Liver (tissue), 9 donors: ENCODE data around the gene ANGPT4. TPM values are rescaled to one million over a fixed set of nuclear protein-coding genes. Genes with fewer than 3 reads are reported as not detected.

Source experiments
- DNase-seq: peaks from one replicate; pipeline ENCODE4 v3.0.0-alpha.2; 2017; ENCODE audit warnings: low spot score
- H3K27ac ChIP-seq, 2 donors: one replicate each; pipeline ENCODE4 v1.7.0; 2013; ENCODE audit warnings: inconsistent platforms in 2 of 2, low read length in 2 of 2, control low read depth in 1 of 2, low read depth in 1 of 2, mild to moderate bottlenecking in 1 of 2
- H3K27me3 ChIP-seq, 4 donors: one replicate each; pipeline versions ENCODE4 v1.6.1 to v1.7.0; 2013; ENCODE audit warnings: low read length in 3 of 4, inconsistent platforms in 1 of 4, mild to moderate bottlenecking in 1 of 4, moderate library complexity in 1 of 4; ENCODE audit not compliant: control insufficient read depth in 4 of 4, insufficient read depth in 4 of 4
- H3K36me3 ChIP-seq, 4 donors: one replicate each; pipeline versions ENCODE4 v1.6.1 to v1.7.0; 2013; ENCODE audit warnings: low read length in 3 of 4, mild to moderate bottlenecking in 3 of 4, low read depth in 1 of 4, moderate library complexity in 1 of 4; ENCODE audit not compliant: control insufficient read depth in 4 of 4, insufficient read depth in 3 of 4
- H3K4me1 ChIP-seq, 4 donors: one replicate each; pipeline versions ENCODE4 v1.6.1 to v1.7.0; 2013; ENCODE audit warnings: low read length in 3 of 4, mild to moderate bottlenecking in 3 of 4, moderate library complexity in 1 of 4; ENCODE audit not compliant: control insufficient read depth in 4 of 4, insufficient read depth in 4 of 4
- H3K4me3 ChIP-seq, 3 donors: one replicate each; pipeline versions ENCODE4 v1.6.1 to v1.7.0; 2013; ENCODE audit warnings: low read length in 3 of 3, control low read depth in 1 of 3, low read depth in 1 of 3, mild to moderate bottlenecking in 1 of 3
- H3K9ac ChIP-seq, 2 donors: one replicate each; pipeline ENCODE4 v1.7.0; 2013; ENCODE audit warnings: low read length in 2 of 2, mild to moderate bottlenecking in 2 of 2, moderate library complexity in 2 of 2, control low read depth in 1 of 2, low read depth in 1 of 2
- H3K9me3 ChIP-seq, 4 donors: one replicate each; pipeline versions ENCODE4 v1.6.1 to v1.7.0; 2013; ENCODE audit warnings: low read length in 3 of 4; ENCODE audit not compliant: control insufficient read depth in 4 of 4
- CTCF ChIP-seq: fragments of 150-350 bp; IDR thresholded peaks from 2 replicates; pipeline ENCODE4 v1.5.1; 2017; ENCODE audit warnings: improper control_type of control experiment, low read depth, low read length; ENCODE audit not compliant: missing input control
- EGR1 ChIP-seq, 2 donors: IDR thresholded peaks; 2 replicates each; pipeline ENCODE4 v1.6.1; 2016 to 2018; ENCODE audit warnings: antibody characterized with exemption in 2 of 2, low read depth in 2 of 2
- FOXA1 ChIP-seq: IDR thresholded peaks from 2 replicates; pipeline ENCODE4 v1.6.1; 2016; ENCODE audit warnings: antibody characterized with exemption
- FOXA2 ChIP-seq: IDR thresholded peaks from 2 replicates; pipeline ENCODE4 v1.6.1; 2016; ENCODE audit warnings: antibody characterized with exemption
- GABPA ChIP-seq, 2 donors: IDR thresholded peaks in 1 of 2; conservative IDR thresholded peaks in 1 of 2; 2 replicates each; pipeline ENCODE4 v1.6.1; 2016; ENCODE audit warnings: antibody characterized with exemption in 2 of 2, mild to moderate bottlenecking in 1 of 2, moderate library complexity in 1 of 2
- HNF4A ChIP-seq, 2 donors: conservative IDR thresholded peaks; 2 replicates each; pipeline ENCODE4 v1.6.1; 2016; ENCODE audit warnings: antibody characterized with exemption in 2 of 2, mild to moderate bottlenecking in 2 of 2
- HNF4G ChIP-seq: IDR thresholded peaks from 2 replicates; pipeline ENCODE4 v1.6.1; 2016; ENCODE audit warnings: antibody characterized with exemption
- MAX ChIP-seq: IDR thresholded peaks from 2 replicates; pipeline ENCODE4 v1.6.1; 2016; ENCODE audit warnings: antibody characterized with exemption
- REST ChIP-seq: IDR thresholded peaks from 2 replicates; pipeline ENCODE4 v1.6.1; 2016; ENCODE audit warnings: antibody characterized with exemption, mild to moderate bottlenecking
- RXRA ChIP-seq, 2 donors: IDR thresholded peaks; 2 replicates each; pipeline ENCODE4 v1.6.1; 2017 to 2018; ENCODE audit warnings: antibody characterized with exemption in 2 of 2, mild to moderate bottlenecking in 1 of 2
- TAF1 ChIP-seq: conservative IDR thresholded peaks from 2 replicates; pipeline ENCODE4 v1.6.1; 2016; ENCODE audit warnings: antibody characterized with exemption, mild to moderate bottlenecking
- YY1 ChIP-seq: IDR thresholded peaks from 2 replicates; pipeline ENCODE4 v1.6.1; 2016; ENCODE audit warnings: antibody characterized with exemption, mild to moderate bottlenecking
- ZBTB33 ChIP-seq: IDR thresholded peaks from 2 replicates; pipeline ENCODE4 v1.6.1; 2016; ENCODE audit warnings: antibody characterized with exemption
- WGBS: extraction: QIAGEN DNeasy Blood & Tissue Kit; methylation state at CpG from one replicate; pipeline ENCODE4 v1.1.7; 2013; 5-methylcytosine and 5-hydroxymethylcytosine counted together
- polyA plus RNA-seq, 2 donors: library from polyadenylated mRNA; stranded (reverse) in 1 of 2; unstranded in 1 of 2; fragments of 200-250 nt in 1 of 2; fragments of >200 nt in 1 of 2; fragmentation: Nextera tagmentation in 1 of 2; extraction: Ambion mirVana in 1 of 2; gene quantifications; one replicate each; pipeline versions ENCODE4 v1.2.1 to v1.2.3, GENCODE V29; 2013 to 2015
- total RNA-seq, 2 donors: library from RNA; depleted of rRNA; stranded (reverse); fragments of >200 nt; gene quantifications; one replicate each; pipeline ENCODE4 v1.2.3, GENCODE V29; 2014
- donor health status: healthy.
- donor health status: healthy.
- donor health status: healthy.
- donor health status: healthy.
- donor health status: healthy.

ANGPT4 gene
- total and polyA plus RNA-seq, 4 donors = 0.05 to 0.13 (median 0.08) TPM

GRCh38 chr20:910132-910869, 5.8 kb downstream of the ANGPT4 start:
- no peaks in the 10 kb centered on the region for H3K36me3 ChIP-seq
- no peaks in the 10 kb centered on the region for H3K27me3 ChIP-seq
- H3K4me1 ChIP-seq = no peaks in the 10 kb centered on the region
- no peak for TF ChIP-seq FOXA1
- no peak for TF ChIP-seq REST
- no peak for TF ChIP-seq MAX
- TF ChIP-seq TAF1 = no peak
- no peak for TF ChIP-seq RXRA (IDR thresholded peaks at IDR 0.05)
- TF ChIP-seq ZBTB33 = no peak
- TF ChIP-seq EGR1 (IDR thresholded peaks at IDR 0.05; ENCODE audit: low read depth in 2 of 2) = no peak
- no peak for TF ChIP-seq HNF4G
- TF ChIP-seq YY1 = no peak
- no peak overlapping the region for H3K9ac ChIP-seq
- no peak overlapping the region for H3K27ac ChIP-seq
- no peak overlapping the region for H3K4me3 ChIP-seq
- no peak for DNase-seq
- WGBS = 47% methylated on average over 9 of the region's 9 CpGs
- no peaks in the 10 kb centered on the region for H3K9me3 ChIP-seq

GRCh38 chr20:909641-910040, 6.5 kb downstream of the ANGPT4 start:
- H3K9ac ChIP-seq = no peak overlapping the region
- TF ChIP-seq CTCF (no peak), TAF1 (no peak), FOXA2 (no peak), FOXA1 (no peak), HNF4A (conservative IDR thresholded peaks at IDR 0.05) (no peak), MAX (no peak), HNF4G (no peak), GABPA (IDR thresholded peaks at IDR 0.05 in 1 of 2, conservative IDR thresholded peaks at IDR 0.05 in 1 of 2) (no peak), ZBTB33 (no peak)
- no peak overlapping the region for H3K27ac ChIP-seq
- no peak for DNase-seq
- H3K27me3 ChIP-seq = no peaks in the 10 kb centered on the region
- no peaks in the 10 kb centered on the region for H3K4me1 ChIP-seq
- 88% methylated on average over 3 of the region's 3 CpGs for WGBS
- no peaks in the 10 kb centered on the region for H3K36me3 ChIP-seq
- H3K4me3 ChIP-seq = no peak overlapping the region
- H3K9me3 ChIP-seq = no peaks in the 10 kb centered on the region
